ENCODE results near the gene BLMH.

DNA sequence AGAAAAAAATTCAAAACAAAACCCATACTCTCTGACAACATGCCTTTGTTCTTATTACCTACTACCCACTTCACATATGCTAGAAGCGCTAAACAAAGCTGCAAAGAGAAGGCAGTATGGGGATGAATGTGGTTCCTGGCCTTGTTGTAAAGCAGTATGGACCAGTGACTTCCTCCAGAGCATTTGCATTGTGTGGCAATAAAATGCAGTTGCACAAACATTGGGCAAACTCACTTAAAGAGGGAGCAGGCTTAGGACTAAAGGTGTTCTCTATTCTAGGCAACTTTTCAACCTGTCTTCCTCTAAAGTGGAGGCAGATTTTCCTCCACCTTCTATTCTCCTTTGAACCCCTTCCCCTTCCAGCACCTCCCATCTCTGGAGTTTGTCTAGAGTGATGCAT, 25.0 kb upstream of the BLMH start:
- TF ChIP-seq POLR2A (IDR thresholded peaks at IDR 0.05) (no peak), CTCF (IDR thresholded peaks at IDR 0.05) (no peak), POLR2AphosphoS5 (IDR thresholded peaks at IDR 0.05) (no peak)
